ENCODE measurements around the gene SMR3A. TPM values are rescaled to one million over a fixed set of nuclear protein-coding genes. Genes with fewer than 3 reads are reported as not detected.

SMR3A gene
- total RNA-seq, 2 experiments from 2014 or later = not detected

DNA sequence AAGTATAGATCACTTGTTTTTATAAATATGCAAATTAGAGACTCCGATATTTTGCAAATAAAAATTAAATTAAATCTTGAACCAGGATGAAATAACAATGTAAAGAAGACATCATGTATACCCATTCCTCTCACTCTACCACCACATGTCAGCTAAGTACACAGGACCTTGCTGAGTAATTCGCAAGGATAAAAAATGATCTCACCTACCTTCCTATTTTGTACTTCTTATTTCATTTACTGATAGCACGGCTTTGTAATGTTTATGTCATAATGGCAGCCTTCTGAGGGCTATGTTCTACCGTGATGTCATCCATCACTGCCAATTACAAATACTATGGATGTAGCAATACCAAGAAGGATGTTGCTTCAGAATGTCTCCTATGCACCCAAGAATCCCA is 11.4 kb downstream of the SMR3A start:
- H3K4me3 ChIP-seq (ENCODE audit: low read depth, low read length, poor library complexity, severe bottlenecking) = no peak overlapping the region
- intact Hi-C loops (cut with micrococcal nuclease; ENCODE audit: unreplicated experiment) = no loop called here
- ChIA-PET POLR2A (no interaction called here), CTCF (ENCODE audit: unreplicated experiment) (no interaction called here)
- no peaks in the 10 kb centered on the region for H3K4me1 ChIP-seq (ENCODE audit: insufficient read depth, low read length, poor library complexity, severe bottlenecking)
- no peaks in the 10 kb centered on the region for H3K36me3 ChIP-seq (ENCODE audit: insufficient read depth, low read length)
- H3K79me2 ChIP-seq (ENCODE audit: insufficient read depth, low read depth, low read length) = no peaks in the 10 kb centered on the region
- no peak overlapping the region for H3K4me2 ChIP-seq (ENCODE audit: low read length)
- no TSS peak for BruUV-seq (replicated peaks)
- H4K20me1 ChIP-seq (ENCODE audit: insufficient read depth, low read length) = no peaks in the 10 kb centered on the region
- no peak for TF ChIP-seq EZH2phosphoT487 (IDR thresholded peaks at IDR 0.05; ENCODE audit: borderline replicate concordance, low read depth, low read length)
- TF ChIP-seq, protein P1, sequence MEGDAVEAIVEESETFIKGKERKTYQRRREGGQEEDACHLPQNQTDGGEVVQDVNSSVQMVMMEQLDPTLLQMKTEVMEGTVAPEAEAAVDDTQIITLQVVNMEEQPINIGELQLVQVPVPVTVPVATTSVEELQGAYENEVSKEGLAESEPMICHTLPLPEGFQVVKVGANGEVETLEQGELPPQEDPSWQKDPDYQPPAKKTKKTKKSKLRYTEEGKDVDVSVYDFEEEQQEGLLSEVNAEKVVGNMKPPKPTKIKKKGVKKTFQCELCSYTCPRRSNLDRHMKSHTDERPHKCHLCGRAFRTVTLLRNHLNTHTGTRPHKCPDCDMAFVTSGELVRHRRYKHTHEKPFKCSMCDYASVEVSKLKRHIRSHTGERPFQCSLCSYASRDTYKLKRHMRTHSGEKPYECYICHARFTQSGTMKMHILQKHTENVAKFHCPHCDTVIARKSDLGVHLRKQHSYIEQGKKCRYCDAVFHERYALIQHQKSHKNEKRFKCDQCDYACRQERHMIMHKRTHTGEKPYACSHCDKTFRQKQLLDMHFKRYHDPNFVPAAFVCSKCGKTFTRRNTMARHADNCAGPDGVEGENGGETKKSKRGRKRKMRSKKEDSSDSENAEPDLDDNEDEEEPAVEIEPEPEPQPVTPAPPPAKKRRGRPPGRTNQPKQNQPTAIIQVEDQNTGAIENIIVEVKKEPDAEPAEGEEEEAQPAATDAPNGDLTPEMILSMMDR (conservative IDR thresholded peaks at IDR 0.05; ENCODE audit: low read length) = no peak
- no peaks in the 10 kb centered on the region for H3K9me3 ChIP-seq (ENCODE audit: low read length)
- H3K27ac ChIP-seq (ENCODE audit: low read depth, low read length, poor library complexity, severe bottlenecking) = no peak overlapping the region
- H3K9me2 ChIP-seq (ENCODE audit: insufficient read depth, low read length) = no peaks in the 10 kb centered on the region
- DNase-seq (ENCODE audit: low spot score) = no peak
- H2AFZ ChIP-seq (ENCODE audit: low read length) = no peak overlapping the region

DNA sequence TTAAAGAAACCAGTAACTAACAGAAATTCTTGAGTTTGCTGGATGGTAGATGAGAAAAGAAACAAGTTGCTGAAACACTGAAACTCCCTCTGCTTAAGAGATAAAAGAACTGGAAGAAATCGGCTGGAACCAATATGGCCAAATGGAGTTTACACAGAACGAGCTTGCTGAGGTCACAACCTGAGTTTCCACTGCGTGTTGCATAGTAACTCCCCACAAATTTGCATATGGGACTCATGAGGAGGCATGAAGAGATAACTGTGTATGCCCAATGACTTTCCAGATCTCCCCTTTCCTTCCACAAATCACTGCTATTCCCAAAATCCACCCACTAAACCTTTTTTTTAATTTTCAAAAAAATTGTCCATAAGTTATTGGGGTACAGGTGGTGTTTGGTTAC is 12.2 kb downstream of the SMR3A start:
- Histone ChIP-seq H3K4me3 (ENCODE audit: low read depth, low read length, poor library complexity, severe bottlenecking) (no peak overlapping the region), H3K9me3 (ENCODE audit: low read length) (no peaks in the 10 kb centered on the region), H3K9me2 (ENCODE audit: insufficient read depth, low read length) (no peaks in the 10 kb centered on the region), H4K20me1 (ENCODE audit: insufficient read depth, low read length) (no peaks in the 10 kb centered on the region), H3K79me2 (ENCODE audit: insufficient read depth, low read depth, low read length) (no peaks in the 10 kb centered on the region), H3K4me2 (ENCODE audit: low read length) (no peak overlapping the region), H3K27ac (ENCODE audit: low read depth, low read length, poor library complexity, severe bottlenecking) (no peak overlapping the region), H3K36me3 (ENCODE audit: insufficient read depth, low read length) (no peaks in the 10 kb centered on the region), H3K4me1 (ENCODE audit: insufficient read depth, low read length, poor library complexity, severe bottlenecking) (no peaks in the 10 kb centered on the region), H2AFZ (ENCODE audit: low read length) (no peak overlapping the region)
- DNase-seq (ENCODE audit: low spot score) = no peak
- ChIA-PET CTCF (ENCODE audit: unreplicated experiment) (no interaction called here), POLR2A (no interaction called here)
- intact Hi-C loops (cut with micrococcal nuclease; ENCODE audit: unreplicated experiment) = no loop called here
- BruUV-seq (replicated peaks) = no TSS peak
- TF ChIP-seq, protein P1 (conservative IDR thresholded peaks at IDR 0.05; ENCODE audit: low read length) = no peak
- TF ChIP-seq EZH2phosphoT487 (IDR thresholded peaks at IDR 0.05; ENCODE audit: borderline replicate concordance, low read depth, low read length) = no peak

DNA sequence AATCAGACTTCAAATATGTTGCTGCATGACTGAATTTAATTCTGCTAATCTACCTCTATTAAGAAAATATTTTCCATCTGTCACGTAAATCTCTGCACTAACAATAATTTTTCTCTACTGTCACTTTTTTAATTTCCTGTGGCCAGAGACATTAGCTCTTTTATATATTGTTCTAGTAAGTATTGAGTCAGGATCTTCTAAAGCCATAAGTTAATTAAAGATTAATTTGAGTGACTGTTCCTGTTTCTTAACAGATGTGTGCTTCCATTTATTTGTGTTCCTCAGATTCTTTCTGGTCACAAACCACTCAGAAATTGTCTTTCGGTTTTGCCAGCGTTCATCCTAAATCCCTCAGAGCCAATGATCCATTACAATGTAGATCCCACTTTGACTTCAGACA is 20.0 kb downstream of the SMR3A start:
- no peaks in the 10 kb centered on the region for H3K4me1 ChIP-seq (ENCODE audit: insufficient read depth, low read length, poor library complexity, severe bottlenecking)
- CTCF ChIA-PET (ENCODE audit: unreplicated experiment) = no interaction called here

More for the DNA sequence above, 20.0 kb downstream of the SMR3A start:
- intact Hi-C loops (cut with micrococcal nuclease; ENCODE audit: unreplicated experiment) = no loop called here
- Histone ChIP-seq H3K4me3 (ENCODE audit: low read depth, low read length, poor library complexity, severe bottlenecking) (no peak overlapping the region), H3K27ac (ENCODE audit: low read depth, low read length, poor library complexity, severe bottlenecking) (no peak overlapping the region), H3K79me2 (ENCODE audit: insufficient read depth, low read depth, low read length) (no peaks in the 10 kb centered on the region), H3K9me2 (ENCODE audit: insufficient read depth, low read length) (no peaks in the 10 kb centered on the region), H3K36me3 (ENCODE audit: insufficient read depth, low read length) (no peaks in the 10 kb centered on the region), H3K4me2 (ENCODE audit: low read length) (no peak overlapping the region), H4K20me1 (ENCODE audit: insufficient read depth, low read length) (no peaks in the 10 kb centered on the region), H3K9me3 (ENCODE audit: low read length) (no peaks in the 10 kb centered on the region), H2AFZ (ENCODE audit: low read length) (no peak overlapping the region)
- TF ChIP-seq, protein P1 (conservative IDR thresholded peaks at IDR 0.05; ENCODE audit: low read length) = no peak
- no peak for TF ChIP-seq EZH2phosphoT487 (IDR thresholded peaks at IDR 0.05; ENCODE audit: borderline replicate concordance, low read depth, low read length)
- POLR2A ChIA-PET = no interaction called here
- no TSS peak for BruUV-seq (replicated peaks)
- no peak for DNase-seq (ENCODE audit: low spot score)

Measured in OCI-LY7 (cell line).